Renal cortical epithelial cell (primary cell): ENCODE data around the gene PAMR1. TPM values are rescaled to one million over a fixed set of nuclear protein-coding genes. Genes with fewer than 3 reads are reported as not detected.

Source experiments
- DNase-seq: peaks from one replicate; pipeline ENCODE4 v3.0.0-alpha.2; 2011; ENCODE audit warnings: low read depth
- total RNA-seq: library from RNA; depleted of rRNA; stranded (reverse); fragments of >200 nt; gene quantifications from 2 replicates; pipeline ENCODE4 v1.2.3, GENCODE V29; 2014

PAMR1 gene
- total RNA-seq, 1 donor from 2014 or later: 1.8 TPM

DNA sequence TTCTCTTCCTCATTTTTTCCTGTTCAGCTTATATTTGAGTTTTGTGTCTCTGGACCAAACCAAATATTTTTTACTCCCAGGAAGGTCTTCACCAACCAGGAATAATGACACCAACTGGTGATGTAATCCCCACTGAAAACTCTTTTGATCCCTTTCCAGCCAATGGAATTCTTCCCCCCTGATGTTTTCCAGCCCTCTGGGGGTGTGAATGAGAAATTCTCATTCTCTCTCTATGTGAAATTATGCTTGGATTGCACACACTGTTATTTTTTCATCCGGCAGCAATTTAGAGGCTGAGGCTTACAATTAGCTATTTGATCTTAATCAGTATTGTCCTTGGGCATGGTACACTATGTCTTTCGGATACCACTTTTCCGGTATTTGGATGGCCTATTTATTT lies 66.6 kb downstream of the PAMR1 start:
- DNase-seq: no peak

DNA sequence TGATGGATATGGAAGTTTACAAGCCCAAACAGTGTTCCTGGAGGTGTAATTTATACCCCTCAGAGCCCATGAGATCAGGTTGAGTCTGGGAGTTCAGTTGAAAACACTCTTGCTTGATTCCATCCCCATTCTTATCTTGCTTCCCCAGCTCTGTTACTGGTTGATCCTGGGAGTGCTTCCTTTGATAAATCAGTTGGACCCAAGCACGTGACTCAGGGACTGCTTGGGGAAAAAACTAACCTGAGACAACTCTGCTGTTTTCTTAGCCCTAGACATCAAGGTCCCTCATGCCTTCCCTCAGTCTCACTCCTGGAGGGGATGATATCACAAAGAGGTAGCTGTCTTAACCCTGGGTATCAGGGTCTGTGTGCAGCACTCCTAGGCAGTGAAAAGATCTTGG lies 71.1 kb downstream of the PAMR1 start:
- DNase-seq: no peak

DNA sequence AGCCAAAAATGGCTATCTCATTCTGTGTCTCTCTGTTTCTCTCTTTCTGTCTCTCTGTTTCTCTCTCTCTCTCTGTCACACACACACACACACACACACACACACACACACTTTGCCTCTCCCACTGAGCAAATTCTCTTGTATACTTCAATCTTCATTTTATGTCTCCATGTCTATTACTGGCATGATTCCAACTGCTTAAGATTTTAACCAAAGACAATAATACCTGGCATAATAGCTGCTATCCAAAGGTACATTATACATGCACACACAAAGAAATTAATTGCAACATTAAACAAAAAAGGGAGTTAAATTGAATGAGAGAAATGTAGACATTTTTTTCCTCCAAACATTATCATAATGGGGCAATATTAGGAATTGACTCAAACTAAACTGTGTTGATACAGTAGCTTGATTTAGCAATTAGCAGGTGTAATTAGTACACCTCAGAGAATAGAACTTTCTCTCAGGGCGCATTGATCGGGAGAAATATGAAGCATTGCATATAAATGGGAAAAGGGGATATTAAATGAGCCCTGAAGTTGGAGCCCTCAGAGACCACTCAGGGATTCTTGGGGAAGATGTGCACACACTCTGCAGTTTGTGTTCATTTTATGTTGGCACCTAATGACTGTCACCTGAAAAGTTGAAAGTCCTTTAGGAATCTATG lies 88.7 kb downstream of the PAMR1 start:
- DNase-seq: no peak

DNA sequence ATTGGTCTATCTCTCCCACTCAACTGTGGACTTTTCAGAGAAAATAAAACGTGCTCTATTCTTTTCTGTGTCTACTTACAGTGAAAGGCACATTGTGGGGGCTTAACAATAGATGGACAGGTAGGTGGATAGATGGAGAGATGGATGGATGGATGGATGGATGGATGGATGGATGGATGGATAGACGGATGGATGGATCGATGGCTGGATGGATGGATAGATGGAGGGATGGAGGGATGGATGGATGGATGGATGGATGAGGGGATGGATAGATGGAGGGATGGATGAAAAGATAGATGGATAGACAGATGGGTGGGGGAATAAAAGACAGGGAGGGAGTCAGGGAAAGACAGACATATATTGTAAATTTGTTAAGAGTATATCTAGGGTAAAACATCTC lies 91.8 kb downstream of the PAMR1 start:
- no peak for DNase-seq

DNA sequence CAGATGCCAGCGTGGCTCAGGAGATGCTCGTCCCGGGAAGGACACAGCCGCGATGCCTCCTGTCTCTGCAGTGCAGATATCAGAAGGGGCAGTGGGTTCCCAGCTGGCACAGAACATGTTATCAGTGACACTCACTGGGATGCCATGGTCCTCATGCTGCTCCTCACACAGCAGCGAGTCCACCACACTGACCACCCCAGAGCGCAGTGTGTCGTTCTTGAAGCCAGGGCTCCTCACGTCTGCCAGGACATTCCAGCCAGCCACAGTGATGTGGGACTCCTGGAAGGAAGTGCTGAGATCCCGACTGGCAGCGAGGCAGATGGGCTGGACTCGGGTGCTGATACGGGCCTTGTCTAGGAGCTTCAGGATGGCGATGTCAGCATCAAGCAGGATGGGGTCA lies 93.0 kb downstream of the PAMR1 start:
- no peak for DNase-seq

DNA sequence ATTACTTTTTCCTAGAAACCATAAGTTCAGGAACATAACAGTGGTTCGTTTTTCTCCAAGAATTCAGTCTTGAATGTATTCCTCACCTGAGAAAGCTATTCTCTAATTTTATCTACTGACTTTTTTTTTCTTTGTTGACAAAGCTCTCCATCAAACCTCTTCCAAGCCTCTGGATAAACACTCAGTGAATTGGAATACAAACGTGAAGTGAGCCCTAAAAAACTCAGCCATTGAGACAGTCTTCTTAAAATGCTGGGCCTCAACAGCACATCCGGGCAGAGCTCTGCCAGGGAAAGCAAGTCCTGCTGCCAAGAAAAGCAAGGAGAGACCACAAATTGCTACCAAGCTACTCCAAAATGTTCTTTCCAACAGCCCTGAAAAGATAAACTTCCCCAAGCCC lies 98.3 kb downstream of the PAMR1 start:
- peak; percentile 9 for DNase-seq

DNA sequence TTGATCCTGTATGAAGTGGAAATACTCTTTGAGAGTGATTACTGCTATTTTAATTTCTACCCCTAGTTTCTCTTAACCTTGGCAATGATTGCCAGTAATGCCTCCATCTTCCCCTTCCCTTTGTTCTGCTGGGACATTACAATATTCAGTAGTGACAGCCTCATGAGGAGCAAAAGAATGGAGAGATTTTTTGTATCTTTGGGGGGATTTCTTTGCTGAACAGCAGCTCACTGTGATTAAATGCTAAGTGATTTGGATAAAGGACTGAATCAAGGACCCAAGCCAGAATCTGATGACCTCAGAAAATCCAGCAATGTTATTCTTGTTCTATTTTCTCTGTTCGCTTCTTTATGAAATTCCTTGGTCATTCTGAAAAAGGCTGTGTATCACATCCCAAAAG lies 99.1 kb downstream of the PAMR1 start:
- no peak for DNase-seq

DNA sequence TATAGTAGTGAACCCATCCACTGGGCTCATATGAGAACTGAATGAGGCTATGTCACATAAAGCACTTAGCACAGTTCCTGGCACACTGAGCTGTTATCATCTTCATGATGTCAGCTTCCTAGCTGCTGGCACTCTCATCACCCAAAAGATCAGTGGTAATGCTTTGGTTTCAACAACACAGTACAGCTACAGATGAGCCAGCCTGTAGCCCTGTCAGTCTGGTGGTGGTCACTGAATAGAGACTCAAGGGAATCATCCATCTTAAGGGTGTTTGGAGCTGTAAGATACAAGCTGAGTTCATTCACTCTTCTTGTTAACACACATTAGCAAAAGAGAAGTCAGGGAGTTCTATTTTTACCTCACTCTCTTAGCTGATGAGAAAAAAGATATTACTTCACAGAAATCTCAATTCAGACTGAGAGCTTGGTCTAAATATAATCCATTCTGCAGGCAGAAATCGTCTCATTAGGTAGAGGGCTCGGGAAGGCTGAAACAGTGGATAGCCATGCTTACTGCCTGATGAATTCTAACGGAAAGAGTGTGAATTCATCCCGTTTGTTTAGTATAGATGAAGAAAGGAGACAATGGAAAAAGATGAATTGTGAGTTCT lies 99.7 kb downstream of the PAMR1 start:
- no peak for DNase-seq

DNA sequence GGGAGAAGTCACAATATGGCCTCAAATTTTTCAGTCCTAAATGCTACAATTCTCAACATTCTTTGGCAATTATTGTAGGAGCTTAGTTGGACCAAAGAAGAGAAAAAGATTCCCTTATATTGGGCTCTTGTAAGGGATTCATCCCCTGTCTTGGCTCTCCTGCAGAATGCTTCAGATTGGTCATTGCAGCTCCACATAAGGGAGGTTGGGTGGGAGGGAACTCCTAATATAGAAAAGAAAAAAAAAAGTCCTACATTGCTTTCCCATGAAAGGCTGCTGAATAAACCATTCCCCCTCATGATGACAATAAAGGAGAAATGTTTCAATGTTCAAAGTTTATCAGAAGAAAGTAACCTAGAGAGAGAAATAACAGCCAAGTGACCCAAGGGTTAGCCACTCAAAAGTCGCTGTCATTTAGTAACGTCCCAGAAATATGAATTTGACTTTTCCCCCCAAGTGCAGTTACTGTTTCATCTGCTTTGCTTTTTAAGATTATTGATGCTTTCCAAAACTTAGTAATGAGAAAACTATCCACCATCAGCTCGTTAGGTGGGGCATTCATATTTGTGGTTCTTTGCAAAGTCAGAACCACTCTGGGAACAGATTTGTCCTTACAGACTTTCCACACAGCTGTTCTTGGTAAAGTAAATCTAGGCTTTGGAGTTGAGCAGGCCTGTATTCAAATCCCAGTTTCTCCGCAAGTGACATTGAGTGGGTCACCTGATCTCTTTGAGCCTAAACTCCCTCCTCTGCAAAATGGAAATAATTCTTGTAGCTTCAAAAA lies 101.1 kb downstream of the PAMR1 start:
- no peak for DNase-seq

DNA sequence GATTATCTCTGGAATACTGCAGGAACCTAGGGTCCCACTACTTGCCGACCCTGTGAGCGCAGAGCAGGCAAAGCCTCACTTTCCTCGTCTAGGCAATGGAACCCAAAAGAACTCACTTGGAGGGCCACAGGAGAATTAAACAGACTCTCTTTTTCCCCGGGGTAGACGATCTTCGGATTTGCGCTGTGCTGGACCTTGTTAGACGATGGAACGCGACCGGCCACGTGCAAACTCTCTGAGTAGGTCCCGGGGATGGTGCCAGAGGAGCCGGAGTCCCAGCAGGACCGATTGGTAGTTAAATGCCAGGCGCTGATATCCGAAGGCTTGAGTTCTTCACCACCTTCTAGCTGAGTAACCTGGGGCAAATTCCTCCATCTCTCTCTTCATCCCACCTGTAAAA lies 105.0 kb downstream of the PAMR1 start:
- DNase-seq: no peak

DNA sequence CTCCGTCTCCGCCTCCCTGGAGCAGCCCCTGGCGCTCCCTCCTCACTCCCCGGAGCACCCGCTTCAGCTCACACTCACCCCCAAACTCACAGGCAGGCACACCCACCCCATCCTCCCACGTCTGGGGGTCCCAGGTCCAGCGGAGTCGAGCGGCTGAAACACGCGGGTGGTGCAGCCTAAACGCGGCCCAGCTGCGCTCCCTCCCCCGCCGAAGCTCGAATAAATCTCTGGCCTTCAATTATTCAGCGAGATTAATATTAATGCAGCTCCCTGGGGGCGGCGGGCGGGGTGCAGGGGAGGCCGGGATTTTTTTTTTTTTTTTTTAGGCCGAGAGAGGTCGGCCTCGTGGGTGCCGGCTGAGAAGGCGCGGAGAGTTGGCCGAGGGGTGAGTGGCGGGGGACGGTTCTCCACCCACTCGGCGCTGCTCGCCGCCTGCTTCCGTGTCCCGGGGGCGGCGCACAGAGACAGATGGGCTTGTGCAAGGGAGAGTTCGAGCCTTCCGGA lies 105.5 kb downstream of the PAMR1 start:
- no peak for DNase-seq

DNA sequence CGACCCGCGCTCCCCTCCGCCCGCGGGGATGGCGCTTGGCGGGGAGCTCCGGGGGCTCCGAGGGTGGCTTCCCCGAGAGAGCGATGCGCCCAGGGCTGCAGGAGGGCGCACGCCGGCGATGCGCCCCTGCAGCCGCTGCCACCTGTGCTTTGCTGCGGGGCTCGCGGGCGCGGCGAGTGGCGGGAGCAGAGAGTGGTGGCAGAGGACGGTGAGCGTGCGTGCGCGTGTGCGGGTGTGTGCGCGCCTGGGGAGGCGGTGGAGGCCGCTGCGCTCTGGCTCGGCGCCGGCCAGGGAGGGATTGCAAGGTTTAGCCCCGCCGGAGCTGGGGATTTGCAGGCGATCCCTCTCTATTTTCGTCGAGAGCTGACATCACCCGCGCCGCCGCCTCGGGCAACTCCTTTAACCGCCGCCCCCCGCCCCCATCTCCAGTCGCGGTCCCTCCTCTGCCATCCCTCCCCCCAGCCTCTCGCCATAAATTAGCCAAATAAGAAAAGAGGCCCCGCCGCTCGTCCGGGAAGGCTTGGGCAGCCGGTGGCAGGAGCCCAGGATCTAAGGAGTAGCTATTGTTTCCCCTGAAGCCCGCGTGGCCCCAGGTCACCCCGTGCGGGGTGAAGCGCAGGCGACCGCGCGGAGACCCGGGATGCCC lies 106.1 kb downstream of the PAMR1 start, which contains the start of gene SLC1A2:
Gene SLC1A2 (minus strand): TSS at position 375 of the 646 bp plus-strand sequence. CDS start 592 bp downstream, outside the sequence.
- DNase-seq: no peak

DNA sequence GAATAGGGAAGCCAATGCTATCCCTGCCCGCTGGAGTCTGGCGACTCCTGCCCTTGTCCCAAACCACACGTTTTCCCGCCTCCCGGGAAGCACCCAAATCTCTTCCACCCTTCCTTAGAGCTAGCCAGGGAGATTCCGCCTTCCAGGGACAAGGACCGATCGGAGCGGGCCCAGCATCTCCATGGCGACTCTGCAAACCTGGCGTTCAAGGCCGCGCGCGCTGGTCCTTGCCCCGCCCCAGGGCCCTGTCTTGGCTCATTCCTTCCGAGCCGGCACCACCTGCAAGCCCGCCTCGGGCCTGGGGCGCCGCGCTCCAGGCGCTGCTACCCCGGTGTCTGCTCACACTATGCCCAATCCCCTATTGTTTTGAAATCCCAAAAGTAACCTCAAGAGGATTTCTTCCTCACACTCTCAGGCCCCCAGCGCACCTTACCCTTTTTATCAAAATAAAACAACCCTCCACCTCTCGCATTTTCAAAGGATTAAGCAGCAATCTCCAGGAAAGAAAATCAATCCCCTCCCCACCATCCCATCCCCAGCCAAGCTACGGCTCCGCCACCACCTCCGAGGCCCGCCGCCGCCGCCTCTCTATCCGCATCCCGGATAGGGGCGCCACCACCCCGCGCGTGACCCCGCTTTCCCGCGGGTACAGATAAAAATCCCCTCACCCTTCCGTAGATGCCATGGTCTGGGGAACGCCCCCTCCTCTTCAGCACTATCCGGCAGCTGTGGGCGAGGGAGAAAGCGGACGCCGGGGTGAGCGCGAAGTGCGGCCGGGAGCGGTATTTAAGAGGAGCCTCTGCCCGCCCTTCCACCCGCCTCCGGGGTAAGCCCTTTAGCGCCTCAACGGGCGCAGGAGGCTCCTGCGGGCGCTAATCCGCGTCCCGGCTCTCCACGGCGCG lies 106.9 kb downstream of the PAMR1 start:
- no peak for DNase-seq

DNA sequence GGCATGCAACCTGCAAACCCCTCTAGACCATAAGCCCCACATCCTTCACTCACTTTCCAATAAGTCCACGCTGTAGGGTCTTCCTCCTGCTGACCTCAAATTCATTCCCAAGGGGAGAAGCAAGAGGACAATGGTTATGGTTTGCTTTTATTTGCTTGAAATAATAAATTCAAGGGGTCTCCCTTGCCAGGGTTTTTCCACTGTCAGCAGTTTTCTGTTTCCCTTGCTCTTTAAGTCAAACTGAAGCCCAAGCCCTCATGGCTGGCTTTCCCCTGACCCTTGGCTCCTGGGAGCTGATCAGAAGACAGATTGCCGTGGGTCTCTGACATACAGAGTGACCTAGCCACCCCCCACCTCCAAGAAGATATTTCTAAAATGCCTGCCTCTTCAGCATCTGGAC lies 109.9 kb downstream of the PAMR1 start:
- no peak for DNase-seq

DNA sequence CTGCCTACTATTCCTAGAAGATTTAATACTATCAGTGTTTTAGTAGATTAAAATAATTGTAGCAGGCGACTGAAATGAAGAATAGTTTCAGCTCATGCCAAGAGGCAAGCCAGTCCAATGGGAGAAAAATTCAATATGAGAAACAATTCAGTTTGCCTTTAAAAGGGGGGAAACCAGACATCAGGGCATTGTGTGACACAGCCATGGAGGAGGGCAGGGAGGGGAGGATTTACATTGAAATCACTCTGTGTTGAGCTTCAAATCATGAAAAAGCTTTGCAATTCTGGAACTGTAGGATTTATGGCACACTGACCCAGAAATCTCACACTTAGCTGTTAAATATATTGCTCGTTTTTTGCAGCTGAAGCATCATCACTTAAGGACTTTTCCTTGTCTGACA lies 110.6 kb downstream of the PAMR1 start:
- no peak for DNase-seq

DNA sequence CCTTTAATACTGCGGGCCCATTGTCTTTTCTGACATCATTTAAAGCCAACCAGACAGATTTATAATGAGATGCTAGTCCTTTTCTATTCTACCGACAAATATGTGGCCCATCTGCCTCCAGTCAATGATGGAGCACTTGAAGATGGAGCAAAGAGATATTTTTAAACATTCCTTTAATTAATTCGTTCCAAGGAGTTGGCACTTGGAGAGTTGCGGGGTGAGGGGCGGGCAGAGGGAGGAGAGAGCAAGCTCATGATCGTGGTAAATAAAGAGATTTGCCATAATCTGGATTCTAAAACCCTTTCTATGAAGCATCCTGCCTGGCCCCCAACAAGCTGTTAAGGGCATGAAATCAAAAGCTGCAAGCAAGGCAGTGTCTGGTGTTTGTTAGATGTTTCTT lies 111.1 kb downstream of the PAMR1 start:
- no peak for DNase-seq

DNA sequence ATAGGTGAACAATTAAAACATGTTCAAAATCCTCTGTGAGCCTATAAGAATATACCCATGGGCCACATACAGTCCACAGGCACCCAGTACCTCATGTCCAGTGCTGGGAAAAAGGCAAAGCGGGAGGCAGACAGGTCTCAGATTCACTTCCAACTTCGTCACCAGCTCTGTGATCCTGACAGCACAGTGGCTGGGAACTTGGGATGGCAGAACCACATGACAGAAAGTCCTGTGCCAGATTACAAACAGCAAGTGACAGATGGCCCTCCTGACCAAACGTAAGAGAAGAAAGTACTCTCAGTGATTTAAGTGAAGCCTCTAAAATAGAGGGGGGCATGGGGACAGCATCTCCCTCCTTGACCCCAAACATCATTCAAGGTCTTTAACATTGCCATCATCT lies 111.8 kb downstream of the PAMR1 start:
- DNase-seq: no peak

DNA sequence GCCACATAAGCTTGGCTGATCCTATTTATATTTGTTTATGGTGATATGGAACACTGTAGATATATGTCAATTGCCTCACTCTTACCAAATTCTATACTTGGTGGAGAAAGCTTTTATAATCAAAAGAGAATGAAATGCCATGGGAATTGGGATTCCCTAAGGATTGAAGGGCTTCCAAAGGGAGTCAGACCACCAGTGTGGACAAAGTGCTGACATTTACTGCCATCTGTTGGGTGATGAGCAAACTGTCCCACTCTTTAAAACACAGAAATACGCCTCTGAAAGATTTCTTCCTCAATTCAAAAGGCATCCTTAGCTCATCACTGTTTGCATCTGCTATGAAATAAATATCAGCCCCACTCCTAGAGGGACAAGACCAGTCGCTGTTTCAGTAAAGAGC lies 113.1 kb downstream of the PAMR1 start:
- peak; percentile 5 for DNase-seq

DNA sequence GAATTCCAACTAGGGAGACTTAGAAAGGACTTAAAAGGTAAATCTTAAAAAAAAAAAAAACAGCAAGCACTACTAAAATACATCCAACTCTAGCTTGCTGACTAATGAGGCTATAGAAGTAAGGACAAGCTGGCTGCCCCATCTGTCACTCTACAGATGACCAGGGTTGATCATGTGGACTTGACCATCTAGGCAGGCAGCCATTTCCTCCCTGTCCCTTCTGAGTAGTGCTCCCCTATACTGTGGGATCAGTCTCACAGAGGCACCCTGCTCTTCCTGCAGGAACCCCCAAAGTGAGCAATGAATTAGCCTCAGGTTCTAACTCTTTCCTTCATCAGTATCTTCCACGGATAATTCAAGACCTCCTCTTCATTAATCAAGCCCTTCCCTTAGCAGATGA lies 118.4 kb downstream of the PAMR1 start:
- no peak for DNase-seq

DNA sequence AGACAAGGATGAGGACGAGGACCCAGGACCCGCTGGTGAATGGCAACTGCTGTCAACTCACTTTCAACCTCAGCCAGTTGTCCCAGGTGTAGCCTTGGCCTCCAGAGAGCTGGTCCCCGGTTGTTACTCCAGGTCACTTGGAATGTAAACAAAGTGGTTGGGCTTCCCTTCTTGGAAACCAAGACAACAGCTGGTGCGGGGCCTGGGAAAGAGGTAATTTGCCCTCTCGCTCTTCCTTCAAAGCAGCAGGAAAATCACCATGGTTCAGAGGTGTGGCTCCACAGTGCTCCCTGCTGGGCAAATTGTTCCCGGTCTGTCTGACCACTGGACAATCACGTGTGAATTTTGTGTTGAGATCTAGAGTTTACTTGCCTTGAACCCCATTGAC lies 121.0 kb downstream of the PAMR1 start:
- DNase-seq: peak; percentile 21

DNA sequence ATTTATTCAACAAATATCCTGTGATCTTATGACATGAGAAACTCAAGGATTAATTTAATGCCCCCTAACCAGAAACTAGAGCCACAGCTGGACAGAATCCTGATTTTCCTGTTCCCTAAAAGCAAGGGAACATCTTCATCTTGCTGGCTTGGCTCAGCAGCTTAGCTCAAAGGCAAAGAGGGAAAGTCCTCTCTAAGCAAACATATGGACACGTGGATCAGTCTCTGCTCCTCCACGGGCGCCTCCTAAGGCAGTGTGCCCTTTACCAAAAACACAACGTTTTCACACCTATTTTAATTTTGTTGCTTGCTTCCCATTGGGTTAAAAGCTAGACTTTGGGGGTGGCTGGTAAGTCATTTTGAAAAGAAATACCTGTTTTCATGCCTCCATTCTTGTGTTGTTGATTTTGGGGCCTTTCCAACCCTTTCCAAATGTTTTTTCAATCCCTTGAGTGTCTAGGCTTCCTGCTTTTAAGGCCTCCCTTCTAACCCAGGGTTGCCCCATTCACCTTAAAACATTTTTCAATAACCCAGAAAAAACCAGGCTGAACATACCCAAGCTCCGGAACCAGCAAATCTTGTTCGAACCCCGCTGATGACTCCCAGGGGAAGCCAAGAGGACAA lies 121.5 kb downstream of the PAMR1 start:
- no peak for DNase-seq
